HG03108 (cell line): ENCODE results near the gene ANKRD40.
"Not testable (repeated sequence)": the region's sequence is repeated elsewhere in the genome, so short reads cannot be mapped to it uniquely, and the experiment has no call there.

ENCODE experiments used
- ATAC-seq: cut with Tn5 transposase; IDR thresholded peaks from one replicate; pipeline ENCODE4 v1.9.1; 2021; ENCODE audit warnings: moderate library complexity; ENCODE audit not compliant: unreplicated experiment

ANKRD40 gene

GRCh38 chr17:50712641-50713040 lies 4.9 kb upstream of the ANKRD40 start:
- ATAC-seq, result no peak

GRCh38 chr17:50710650-50711049 lies 2.9 kb upstream of the ANKRD40 start:
- no peak for ATAC-seq

- ATAC-seq, result no peak
These were observed 2.3 kb upstream of the ANKRD40 start for GRCh38 chr17:50710025-50710424.

GRCh38 chr17:50709053-50709452 lies 1.3 kb upstream of the ANKRD40 start:
- ATAC-seq, result not testable (repeated sequence)

GRCh38 chr17:50708050-50709000 lies 611 bp upstream of the ANKRD40 start:
- ATAC-seq, result no peak

GRCh38 chr17:50703162-50703561 lies 4.6 kb downstream of the ANKRD40 start:
- ATAC-seq, result no peak

- no peak for ATAC-seq
These were observed 8.3 kb downstream of the ANKRD40 start for GRCh38 chr17:50699410-50699809.

GRCh38 chr17:50697663-50698272 lies 9.9 kb downstream of the ANKRD40 start:
- ATAC-seq, result no peak

GRCh38 chr17:50697062-50697461 lies 10.7 kb downstream of the ANKRD40 start:
- ATAC-seq, result no peak

- ATAC-seq, result no peak
These were observed 11.3 kb downstream of the ANKRD40 start for GRCh38 chr17:50696365-50696879.

GRCh38 chr17:50693036-50693682 lies 14.6 kb downstream of the ANKRD40 start:
- ATAC-seq, result no peak

GRCh38 chr17:50692448-50693035 lies 15.2 kb downstream of the ANKRD40 start:
- ATAC-seq, result no peak

GRCh38 chr17:50691550-50692447 lies 15.9 kb downstream of the ANKRD40 start:
- no peak for ATAC-seq

GRCh38 chr17:50690887-50691549 lies 16.7 kb downstream of the ANKRD40 start:
- no peak for ATAC-seq

GRCh38 chr17:50689956-50690886 lies 17.5 kb downstream of the ANKRD40 start:
- ATAC-seq, result no peak

- no peak for ATAC-seq
These were observed 18.5 kb downstream of the ANKRD40 start for GRCh38 chr17:50689251-50689650.

- ATAC-seq, result no peak
These were observed 19.5 kb downstream of the ANKRD40 start for GRCh38 chr17:50688245-50688644.
